DMS53 treated with DMSO at 0.1 percent for 48 hours (cell line): ENCODE results near the gene PITPNM1.
"Not testable (repeated sequence)": the region's sequence is repeated elsewhere in the genome, so short reads cannot be mapped to it uniquely, and the experiment has no call there.

Source experiments
- DNase-seq: peaks from one replicate; lab custom pipeline; 2025; ENCODE audit not compliant: unreplicated experiment; lab: John Stamatoyannopoulos, UW

The PITPNM1 gene

DNA sequence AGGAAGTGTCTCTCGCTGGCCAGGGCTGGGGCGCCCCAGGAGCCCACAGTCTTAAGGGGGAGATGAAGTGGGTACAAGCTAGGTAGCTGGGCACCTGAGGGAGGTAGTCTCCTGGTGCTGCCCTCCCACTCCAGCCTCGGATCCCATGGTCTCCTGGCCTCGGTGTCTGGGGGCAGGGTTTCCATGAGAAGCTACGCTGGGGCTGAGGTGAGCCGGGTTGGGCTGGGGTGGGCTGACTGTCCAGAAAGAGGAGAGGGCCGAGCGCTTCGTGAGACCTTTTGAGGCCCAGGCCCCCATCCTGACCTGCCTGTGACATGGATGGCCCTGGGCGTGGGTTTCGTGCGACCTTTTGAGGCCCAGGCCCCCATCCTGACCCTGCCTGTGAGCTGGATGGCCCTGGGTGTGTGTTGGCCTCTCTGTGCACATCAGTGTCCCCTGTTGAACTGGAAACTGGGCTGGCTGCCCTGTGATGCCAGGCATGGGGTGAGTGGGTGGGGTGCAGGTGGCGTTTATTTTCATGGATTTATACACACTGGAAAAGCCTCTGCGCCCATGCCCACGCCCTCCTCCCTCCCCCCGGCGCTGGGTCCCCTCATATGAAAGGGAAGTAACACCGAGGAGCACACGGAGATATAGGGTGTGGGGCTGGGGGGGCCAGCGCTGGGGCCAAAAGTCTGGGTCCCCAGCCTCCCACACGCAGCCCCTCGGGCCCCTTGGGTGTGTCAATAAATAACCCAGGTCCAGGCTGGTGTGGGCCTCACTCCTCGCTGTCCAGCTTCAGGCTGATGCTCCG is 13.7 kb downstream of the PITPNM1 start:
- no peak for DNase-seq

DNA sequence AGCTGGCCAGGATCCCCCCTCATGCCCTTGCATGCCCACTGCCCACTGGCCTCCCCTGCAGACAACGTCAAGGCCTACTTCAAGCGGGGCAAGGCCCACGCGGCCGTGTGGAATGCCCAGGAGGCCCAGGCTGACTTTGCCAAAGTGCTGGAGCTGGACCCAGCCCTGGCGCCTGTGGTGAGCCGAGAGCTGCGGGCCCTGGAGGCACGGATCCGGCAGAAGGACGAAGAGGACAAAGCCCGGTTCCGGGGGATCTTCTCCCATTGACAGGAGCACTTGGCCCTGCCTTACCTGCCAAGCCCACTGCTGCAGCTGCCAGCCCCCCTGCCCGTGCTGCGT is 14.5 kb downstream of the PITPNM1 start:
- DNase-seq = no peak

DNA sequence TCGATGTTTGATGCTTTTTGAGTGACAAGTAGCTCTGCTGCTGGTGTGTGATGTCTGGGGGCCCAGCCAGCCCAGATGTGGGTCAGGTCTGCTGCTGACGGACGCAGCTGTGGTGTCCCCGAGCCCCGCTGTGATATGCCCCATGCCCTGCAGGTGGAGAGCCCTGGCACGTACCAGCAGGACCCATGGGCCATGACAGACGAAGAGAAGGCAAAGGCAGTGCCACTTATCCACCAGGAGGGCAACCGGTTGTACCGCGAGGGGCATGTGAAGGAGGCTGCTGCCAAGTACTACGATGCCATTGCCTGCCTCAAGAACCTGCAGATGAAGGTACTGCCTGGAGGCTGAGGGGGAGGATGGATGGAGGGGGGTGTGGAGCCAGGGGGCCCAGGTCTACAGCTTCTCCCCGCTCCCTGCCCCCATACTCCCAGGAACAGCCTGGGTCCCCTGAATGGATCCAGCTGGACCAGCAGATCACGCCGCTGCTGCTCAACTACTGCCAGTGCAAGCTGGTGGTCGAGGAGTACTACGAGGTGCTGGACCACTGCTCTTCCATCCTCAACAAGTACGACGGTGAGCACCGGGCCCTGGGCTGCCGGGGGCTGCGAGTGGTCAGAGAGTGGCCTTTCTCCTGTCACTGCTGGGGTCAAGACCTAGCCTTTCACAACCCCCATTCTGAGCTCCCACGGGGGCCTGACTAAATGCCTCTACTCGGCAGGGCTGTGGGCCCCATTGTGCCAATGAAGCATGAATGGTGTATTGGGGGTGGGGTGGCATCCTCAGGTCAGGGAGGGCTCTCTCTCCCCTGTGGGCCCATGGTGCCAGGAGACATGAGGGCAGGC is 15.1 kb downstream of the PITPNM1 start:
- no peak for DNase-seq

DNA sequence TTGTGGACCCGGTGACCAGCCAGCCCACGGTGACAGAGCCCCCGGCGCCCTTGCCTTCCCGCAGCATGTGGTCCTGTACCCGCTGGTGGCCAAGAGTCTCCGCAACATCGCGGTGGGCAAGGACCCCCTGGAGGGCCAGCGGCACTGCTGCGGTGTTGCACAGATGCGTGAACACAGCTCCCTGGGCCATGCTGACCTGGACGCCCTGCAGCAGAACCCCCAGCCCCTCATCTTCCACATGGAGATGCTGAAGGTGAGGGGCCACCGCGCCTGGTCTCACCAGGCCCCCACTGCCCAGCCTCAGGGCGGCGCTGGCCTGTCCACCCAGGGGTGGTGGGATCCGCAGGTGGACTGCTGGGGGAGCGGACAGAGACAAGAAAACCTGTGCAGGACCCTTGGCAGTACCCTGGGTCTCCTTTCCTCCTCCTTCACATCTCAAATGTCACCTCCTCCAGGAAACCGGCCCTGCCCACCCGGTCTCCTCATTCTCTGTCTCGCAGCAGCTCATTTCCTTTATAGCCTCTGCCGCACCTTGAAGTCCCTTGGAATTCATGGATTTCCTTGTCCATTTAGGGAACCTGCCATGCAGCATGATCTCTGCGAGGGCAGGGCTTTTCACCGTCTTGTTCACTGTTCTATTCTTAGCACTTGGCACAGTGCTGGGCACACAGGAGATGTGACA is 15.8 kb downstream of the PITPNM1 start:
- DNase-seq = no peak

DNA sequence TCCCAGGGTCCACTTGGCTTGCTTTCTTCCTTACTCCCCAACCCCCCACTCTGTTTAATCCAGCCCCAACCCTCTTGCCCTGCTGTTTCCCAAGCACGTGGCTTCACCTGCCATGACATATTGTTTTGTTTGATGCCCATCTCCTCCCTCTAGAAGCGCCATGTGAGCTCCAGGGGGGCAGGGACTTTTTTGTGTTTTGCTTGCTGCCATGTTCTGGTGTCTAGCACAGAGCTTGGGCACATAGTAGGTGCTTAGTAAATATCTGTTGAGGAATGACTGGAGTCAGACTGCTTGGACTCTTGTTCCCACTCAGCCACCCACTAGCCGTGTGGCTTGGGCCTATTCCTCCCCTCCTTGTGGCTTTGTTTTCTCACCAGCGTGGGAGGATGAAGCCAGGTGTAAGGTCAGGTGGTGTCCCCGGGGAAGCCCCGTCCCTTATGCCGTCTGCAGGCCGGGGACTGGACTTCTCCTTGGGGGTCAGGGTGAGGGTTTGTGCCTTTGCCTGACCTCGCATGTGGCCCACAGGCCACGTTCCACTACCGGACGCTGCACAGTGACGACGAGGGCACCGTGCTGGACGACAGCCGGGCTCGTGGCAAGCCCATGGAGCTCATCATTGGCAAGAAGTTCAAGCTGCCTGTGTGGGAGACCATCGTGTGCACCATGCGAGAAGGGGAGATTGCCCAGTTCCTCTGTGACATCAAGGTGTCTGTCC is 18.5 kb downstream of the PITPNM1 start:
- no peak for DNase-seq

DNA sequence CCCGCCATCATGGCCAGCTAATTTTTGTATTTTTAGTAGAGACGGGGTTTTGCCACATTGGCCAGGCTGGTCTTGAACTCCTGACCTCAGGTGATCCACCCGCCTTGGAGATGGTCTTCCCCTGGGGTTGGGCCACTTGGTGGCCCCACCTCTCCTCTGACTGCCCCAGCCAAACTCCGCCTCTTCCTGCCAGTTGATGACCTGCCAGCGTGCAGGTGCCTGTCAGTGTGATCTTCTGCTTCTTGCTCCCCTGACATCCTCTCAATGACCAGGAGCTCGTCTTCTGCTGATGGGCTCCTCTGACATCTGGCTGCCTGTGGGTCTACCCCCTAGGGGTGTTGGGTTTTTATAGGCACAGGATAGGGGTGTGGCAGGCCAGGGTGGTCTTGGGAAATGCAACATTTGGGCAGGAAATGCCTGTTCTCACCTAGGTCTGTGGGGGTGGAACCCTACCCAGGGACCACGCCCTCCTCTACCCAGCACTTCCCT is 19.2 kb downstream of the PITPNM1 start:
- DNase-seq = not testable (repeated sequence)

DNA sequence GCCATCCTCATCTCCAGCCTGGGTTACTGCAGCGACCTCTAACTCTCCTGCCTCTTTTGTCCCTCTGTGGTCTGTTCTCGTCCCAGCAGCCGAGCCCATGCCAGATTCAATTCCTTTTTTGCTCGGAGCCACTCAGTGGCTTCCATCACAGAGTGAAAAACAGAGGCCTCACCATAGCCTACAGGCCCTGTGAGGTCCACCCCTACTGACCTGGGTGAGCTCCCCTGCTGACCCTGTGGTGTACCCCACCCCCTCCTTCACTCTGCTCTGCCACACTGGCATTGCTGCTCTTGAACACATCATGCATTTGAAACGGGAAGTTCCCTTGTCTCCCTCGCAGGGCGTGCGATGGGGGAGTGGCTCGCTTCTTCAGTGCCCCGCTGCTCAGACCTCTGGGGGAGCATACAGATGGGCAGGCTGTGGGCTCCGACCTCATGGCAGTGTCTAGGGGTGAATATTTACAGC is 20.3 kb downstream of the PITPNM1 start:
- no peak for DNase-seq

DNA sequence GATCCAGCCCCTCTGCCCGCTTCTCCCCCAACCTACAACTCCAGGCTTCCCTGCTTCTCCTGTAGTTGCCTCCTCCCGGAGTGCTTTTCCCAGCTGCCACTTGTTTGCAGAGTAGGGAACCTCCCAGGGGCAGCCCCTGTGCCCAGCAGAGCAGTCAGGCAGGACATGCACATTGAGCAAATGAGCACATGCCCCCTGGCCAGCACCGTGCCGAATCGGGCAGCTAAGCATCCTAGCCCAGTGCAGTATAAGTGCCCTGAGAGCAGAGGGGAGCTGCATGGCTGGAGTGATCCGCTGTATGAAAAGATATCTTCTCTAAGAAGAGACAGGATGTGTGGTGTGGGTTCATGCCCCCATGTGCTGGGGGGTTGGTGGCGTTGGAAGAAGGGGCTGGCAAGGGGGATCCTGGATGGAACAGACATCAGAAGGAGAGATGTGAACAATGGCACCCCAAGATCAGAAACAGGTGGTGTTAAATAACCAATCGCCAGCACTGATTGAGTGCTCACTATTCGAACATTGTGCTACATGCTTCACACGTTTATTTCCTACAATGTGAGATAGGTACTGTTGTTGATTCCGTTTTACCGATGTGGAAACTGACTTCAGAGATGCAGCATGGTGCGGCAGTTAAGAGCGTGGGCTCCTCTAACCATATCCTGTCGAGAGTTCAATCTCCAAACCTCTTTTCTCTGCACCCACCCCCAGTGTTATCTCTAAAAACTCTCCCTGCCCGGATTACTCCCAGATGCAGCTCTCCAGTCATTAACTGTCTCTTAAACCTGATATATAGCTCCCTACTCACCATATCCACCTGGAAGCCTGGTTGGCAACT is 21.1 kb downstream of the PITPNM1 start:
- DNase-seq = no peak

DNA sequence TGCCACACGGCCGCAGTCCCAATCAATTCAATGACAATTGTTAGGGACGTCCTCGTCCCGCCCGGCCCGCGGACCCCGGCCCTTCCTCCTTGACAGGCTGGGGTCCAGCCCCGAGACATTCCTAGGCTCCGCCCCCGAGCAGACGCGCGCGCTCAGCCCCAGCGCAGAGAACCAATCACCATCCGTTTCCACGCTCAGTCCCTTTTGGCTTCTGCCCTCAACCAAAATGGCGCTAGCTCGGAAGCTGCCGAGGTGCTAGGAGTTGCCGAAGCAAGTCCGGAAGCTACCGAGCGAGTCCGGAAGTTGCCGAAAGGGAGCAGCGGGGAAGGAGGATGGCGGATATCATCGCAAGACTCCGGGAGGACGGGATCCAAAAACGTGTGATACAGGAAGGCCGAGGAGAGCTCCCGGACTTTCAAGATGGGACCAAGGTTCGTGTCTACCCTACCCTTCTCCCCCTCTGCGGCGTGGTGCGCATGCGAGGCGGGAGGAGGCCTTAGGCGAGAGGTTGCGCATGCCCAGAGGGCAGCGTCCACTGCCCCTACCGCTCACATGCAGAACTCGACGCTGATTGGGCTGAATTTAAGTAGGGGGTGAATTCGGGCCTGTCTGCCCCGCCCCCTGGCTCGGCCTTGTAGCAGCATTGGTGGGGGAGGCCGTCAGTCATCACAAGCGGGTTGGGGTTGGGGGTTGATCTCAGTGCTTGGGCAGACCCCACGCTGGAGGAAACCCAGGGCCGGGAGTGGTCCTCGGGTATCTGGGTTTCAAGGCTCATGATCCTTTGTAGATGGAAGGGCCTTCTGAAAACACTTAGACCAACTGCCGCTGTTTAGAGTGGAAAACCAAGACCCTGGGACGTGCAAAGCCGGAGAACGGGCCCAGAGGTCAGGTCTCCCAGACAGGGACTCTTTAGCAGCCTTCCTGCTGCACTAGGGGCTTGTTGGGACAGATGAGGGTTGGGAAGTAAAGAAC is 22.1 kb downstream of the PITPNM1 start, which contains the start of gene AIP:
Gene AIP, plus strand, starts transcription at position 200 of the 972 bp plus-strand sequence. Its CDS starts 133 bp downstream, at position 333.
- peak; percentile 99 for DNase-seq

DNA sequence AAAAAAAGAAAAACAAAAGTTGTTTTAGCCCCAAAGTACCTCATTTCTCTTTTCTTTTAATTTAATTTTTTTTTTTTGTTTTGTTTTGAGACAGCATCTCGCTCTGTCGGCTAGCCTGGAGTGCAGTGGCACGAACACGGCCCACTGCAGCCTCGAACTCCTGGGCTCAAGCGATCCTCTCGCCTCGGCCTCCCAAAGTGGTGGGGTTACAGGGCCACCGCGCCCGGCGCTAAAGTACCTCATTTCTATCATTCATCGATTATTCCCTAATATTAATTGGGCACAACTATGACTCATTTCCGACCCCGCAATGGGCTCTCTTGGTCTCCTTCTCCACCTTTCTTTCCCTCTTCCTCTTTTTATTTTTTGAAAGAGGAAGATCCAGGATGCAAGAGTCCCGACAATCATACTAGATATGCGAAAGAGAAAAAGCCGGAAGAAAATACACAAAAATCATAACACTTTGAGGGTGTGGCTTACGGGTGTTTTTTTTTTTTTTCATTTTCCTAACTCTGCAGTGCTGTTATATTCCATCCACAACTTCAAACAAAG is 22.8 kb downstream of the PITPNM1 start:
- peak; percentile 80 for DNase-seq

DNA sequence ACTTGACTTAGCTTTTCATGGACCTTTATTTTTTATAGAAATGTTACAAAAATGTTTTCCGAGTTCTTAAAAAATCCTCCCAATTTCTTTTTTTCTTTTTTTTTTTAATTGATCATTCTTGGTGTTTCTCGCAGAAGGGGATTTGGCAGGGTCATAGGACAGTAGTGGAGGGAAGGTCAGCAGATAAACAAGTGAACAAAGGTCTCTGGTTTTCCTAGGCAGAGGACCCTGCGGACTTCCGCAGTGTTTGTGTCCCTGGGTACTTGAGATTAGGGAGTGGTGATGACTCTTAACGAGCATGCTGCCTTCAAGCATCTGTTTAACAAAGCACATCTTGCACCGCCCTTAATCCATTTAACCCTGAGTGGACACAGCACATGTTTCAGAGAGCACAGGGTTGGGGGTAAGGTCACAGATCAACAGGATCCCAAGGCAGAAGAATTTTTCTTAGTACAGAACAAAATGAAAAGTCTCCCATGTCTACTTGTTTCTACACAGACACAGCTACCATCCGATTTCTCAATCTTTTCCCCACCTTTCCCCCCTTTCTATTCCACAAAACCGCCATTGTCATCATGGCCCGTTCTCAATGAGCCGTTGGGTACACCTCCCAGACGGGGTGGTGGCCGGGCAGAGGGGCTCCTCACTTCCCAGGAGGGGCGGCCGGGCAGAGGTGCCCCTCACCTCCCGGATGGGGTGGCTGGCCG is 27.7 kb downstream of the PITPNM1 start:
- DNase-seq = not testable (repeated sequence)

DNA sequence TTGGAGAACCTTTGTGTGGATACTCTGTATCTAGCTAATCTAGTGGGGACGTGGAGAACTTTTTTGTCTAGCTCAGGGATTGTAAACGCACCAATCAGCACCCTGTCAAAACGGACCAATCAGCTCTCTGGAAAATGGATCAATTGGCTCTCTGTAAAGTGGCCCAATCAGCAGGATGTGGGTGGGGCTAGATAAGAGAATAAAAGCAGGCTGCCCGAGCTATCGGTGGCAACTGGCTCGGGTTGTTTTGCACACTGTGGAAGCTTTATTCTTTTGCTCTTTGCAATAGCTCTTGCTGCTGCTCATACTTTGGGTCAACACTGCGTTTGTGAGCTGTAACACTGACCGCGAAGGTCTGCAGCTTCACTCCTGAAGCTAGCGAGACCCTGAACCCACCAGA is 28.5 kb downstream of the PITPNM1 start:
- not testable (repeated sequence) for DNase-seq

DNA sequence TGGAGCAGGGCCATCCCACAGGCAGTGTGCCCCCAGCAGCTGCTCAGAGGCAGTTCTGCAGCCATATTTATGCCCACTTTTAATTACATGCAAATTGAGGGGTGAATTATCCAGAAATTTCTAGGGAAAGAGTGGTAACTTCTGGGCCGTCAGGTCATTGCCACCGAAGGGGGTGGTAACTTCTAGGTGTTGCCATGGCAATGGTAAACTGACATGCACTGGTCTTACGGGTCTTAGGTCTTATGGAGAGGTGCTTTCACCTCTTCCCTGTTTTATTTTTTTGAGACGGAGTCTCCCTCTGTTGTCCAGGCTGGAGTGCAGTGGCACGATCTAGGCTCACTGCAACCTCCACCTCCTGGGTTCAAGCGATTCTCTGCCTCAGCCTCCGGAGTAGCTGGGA is 32.3 kb downstream of the PITPNM1 start:
- no peak for DNase-seq

DNA sequence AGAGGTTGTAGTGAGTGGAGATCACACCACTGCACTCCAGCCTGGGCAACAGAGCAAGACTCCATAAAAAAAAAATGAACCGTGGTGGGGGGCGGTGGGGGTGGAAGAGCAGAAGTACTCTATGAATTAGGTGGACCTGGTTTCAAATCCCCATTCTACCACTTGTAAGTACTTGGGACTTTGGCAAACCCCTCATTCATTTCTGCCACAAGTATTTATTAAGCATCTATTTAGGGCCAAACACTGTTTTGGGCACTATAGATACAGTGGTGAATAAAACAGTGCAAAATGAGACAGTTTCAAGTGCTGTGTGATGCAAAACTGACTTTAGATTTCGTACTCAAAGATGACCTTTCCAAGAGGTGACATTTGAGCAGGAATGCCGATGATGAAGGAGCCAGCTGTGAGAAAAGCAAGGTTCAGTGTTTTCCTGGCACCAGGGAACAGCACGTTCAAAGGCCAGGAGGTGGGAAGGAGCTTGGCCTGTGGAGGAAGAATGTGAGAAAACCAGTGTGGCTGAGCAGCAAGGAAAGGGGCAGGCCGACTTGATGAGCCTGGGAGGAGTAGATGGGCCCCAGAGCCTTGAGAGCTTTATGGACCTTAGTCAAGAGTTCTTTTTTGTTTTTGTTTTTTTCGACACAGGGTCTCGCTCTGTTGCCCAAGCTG is 34.7 kb downstream of the PITPNM1 start:
- DNase-seq = no peak

DNA sequence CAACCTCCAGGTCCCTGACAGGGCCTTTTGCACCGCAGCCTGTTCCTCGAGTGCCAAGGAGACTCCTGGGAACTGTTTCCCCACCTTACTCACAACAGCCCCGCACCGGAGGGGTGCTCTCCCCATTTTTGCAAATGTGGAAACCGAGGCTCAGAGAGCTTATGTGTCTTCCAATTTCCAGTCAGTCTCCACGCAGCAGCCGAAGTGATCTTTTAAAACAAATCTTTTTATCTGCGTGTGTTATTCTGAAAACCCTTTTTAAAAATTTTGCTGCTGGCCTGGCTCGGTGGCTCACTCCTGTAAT is 35.7 kb downstream of the PITPNM1 start:
- no peak for DNase-seq

DNA sequence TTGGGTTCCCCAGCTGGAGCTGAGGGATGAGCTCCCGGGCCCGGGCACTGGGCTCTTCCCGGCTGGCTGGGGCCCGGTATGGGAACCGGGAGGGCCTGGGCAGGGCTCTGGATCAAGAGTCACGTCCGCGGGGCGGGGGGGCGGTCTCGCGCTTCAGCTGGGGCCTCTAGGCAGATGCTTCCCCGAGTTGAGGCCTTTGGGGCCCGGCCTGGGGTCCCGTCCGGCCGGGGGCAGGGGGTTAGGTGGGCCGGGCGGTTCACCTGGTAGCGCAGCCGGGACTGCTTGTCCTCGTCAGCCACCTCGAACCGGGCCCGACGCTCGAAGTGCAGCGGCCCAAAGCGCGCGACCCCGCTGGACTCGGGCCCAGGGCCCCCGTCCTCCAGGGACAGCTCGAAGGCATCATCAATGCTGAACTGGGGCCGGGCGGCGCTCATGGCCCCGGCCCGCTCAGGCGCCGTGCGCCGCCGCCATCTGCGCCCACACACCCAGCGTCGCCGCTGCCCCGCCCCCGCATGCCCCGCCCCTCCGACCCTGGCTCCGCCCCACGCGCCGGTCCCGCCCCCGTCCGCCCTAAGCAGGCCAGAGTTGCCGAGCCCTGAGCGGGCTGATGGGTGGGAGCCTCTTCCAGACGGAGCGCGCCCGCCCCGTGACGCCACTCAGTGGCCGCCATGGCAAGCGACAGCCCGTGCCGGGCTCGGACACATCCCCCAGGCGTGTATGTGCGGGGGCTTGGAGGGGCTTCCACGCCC is 36.2 kb downstream of the PITPNM1 start, which contains the start of gene TMEM134:
Gene TMEM134, minus strand, starts transcription at position 493 of the 749 bp plus-strand sequence. Its CDS starts 59 bp downstream, at position 434.
- DNase-seq = peak; percentile 82

DNA sequence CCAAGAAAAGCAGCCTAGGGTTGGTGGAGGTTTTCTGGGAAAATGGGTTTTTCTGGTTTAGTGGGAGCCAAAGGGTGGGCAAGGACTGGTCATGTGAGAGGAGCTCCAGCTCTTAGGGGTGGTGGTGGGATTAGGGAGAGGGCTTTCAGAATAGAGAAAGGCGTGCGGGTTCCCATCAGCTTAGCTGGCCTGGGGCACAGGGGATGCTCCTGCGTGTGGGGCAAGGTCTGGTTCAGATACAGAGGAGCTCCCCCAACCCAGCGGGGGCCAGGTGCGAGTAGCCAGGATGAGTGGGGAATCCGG is 36.8 kb downstream of the PITPNM1 start:
- DNase-seq = no peak
